ENCODE measurements around the gene KNSTRN. TPM values are rescaled to one million over a fixed set of nuclear protein-coding genes. Genes with fewer than 3 reads are reported as not detected.

Gene KNSTRN
- total and polyA plus RNA-seq, 2 of the 4 experiments (the other 2 are of a cell fraction), result 33.1 to 73.5 TPM

DNA sequence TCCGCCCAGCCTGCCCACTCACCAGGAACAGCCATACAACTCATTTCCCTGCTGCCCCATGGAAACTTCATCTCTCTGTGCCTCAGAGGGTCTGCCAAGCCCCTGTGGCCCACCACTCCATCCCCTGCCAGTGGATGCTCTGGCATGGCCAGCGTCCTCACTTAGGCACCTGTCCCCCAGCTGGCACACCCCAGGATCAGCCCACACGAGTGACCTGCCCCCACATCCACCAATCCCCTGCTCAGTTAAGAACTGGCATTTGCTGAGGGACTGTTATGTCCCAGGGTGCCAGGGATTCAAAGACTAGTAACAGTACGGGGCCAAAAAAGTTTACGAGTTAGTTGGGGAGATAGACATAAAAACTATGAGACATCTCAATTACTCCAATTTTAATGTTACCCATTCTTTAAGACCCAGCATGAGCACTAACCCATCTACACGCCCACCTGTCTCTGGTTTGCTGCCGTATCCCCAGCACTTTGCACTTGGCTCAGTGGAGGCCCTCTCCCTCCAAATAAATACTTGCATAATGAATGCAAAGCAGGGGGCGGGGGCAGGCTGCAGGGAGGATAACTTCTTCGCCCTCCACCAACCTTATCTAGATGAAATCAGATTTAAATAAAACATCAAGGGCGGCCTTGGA, 46.7 kb downstream of the KNSTRN start:
- H2AFZ ChIP-seq (replicated peaks; ENCODE audit: low read length, poor library complexity), result no peak overlapping the region
- no peak overlapping the region for H3K4me2 ChIP-seq (ENCODE audit: low read depth, low read length)
- ChIA-PET CTCF (interaction anchor here (0.7 kb wide), 1 partner anchor 175 kb away, joined by 3 read pairs; no protein-coding TSS in a partner anchor), POLR2A (ENCODE audit: unreplicated experiment) (no interaction called here)
- 79% methylated on average over 2 of the region's 10 CpGs; no CpG with 5 or more reads in 1 of the 2 experiments for WGBS, 2 experiments (ENCODE audit: extremely low coverage in 2 of 2, insufficient read length in 1 of 2)
- no peak overlapping the region for H4K5ac ChIP-seq (ENCODE audit: low read depth, low read length)
- H3K23ac ChIP-seq (ENCODE audit: low read depth, low read length), result no peak overlapping the region
- no peak overlapping the region for H4K91ac ChIP-seq (ENCODE audit: insufficient read depth, low read depth, low read length)
- H3K56ac ChIP-seq (ENCODE audit: extremely low read depth, insufficient read depth, low read length), result no peak overlapping the region
- DNase-seq (no peak), ATAC-seq (ENCODE audit: low read depth) (no peak)
- no TSS peak for BruUV-seq (replicated peaks)
- H3K36me3 ChIP-seq (ENCODE audit: control insufficient read depth, insufficient read depth, low read length), result no peaks in the 10 kb centered on the region; the same call in 1 of the 2 replicates
- no peak for TF ChIP-seq POLR2A (IDR thresholded peaks at IDR 0.05; ENCODE audit: low read depth, low read length)
- TF ChIP-seq CEBPB (IDR thresholded peaks at IDR 0.05; ENCODE audit: low read depth, low read length), result no peak
- no peak for TF ChIP-seq MAZ (IDR thresholded peaks at IDR 0.05; ENCODE audit: borderline replicate concordance, low read depth, low read length)
- H2AK9ac ChIP-seq (replicated peaks; ENCODE audit: low read depth, low read length, poor library complexity), result no peak overlapping the region
- H3K27ac ChIP-seq (ENCODE audit: insufficient read depth, low read length), result no peak overlapping the region
- in situ Hi-C loops (cut with MboI; ENCODE audit: low sequenced_read_pairs) (loop anchor here (5.0 to 10.0 kb wide), 3 partner anchors 152 to 384 kb away; no protein-coding TSS in a partner anchor), intact Hi-C loops (cut with micrococcal nuclease) (no loop called here), dilution Hi-C loops (cut with HindIII; ENCODE audit: low sequenced_read_pairs, unreplicated experiment) (no loop called here)
- H3K4me3 ChIP-seq (ENCODE audit: insufficient read depth, low read depth, low read length), result no peak overlapping the region
- H2AK5ac ChIP-seq (ENCODE audit: low read depth, low read length), result no peak overlapping the region
- no peaks in the 10 kb centered on the region for H3K79me1 ChIP-seq (ENCODE audit: low read depth in 1 of 2, low read length in 2 of 2)
- H3K4ac ChIP-seq (ENCODE audit: low read depth, low read length), result no peak overlapping the region
- no peak overlapping the region for H2BK20ac ChIP-seq (ENCODE audit: low read depth, low read length)
- no peak overlapping the region for H2BK120ac ChIP-seq (ENCODE audit: low read depth, low read length)
- no peaks in the 10 kb centered on the region for H3K9me1 ChIP-seq (ENCODE audit: insufficient read depth, low read length)
- no peak overlapping the region for H4K8ac ChIP-seq (ENCODE audit: low read depth in 2 of 2, low read length in 2 of 2)
- no peaks in the 10 kb centered on the region; the same call in 1 of the 2 replicates for H3K4me1 ChIP-seq (ENCODE audit: control insufficient read depth, insufficient read depth, low read length)
- no peak overlapping the region for H2BK15ac ChIP-seq (ENCODE audit: low read depth, low read length)
- no peak overlapping the region for H3K14ac ChIP-seq (replicated peaks; ENCODE audit: low read depth, low read length)
- H2BK5ac ChIP-seq (ENCODE audit: low read depth, low read length, poor library complexity, severe bottlenecking), result no peak overlapping the region
- H4K20me1 ChIP-seq (ENCODE audit: insufficient read depth, low read length), result no peaks in the 10 kb centered on the region
- no peak overlapping the region for H3K18ac ChIP-seq (ENCODE audit: low read depth, low read length)
- no peaks in the 10 kb centered on the region for H3K9me3 ChIP-seq (ENCODE audit: control insufficient read depth, insufficient read depth, low read length)
- H3K9ac ChIP-seq (ENCODE audit: low read depth, low read length), result no peak overlapping the region
- peaks cover 51% of the 10 kb centered on the region for H3K27me3 ChIP-seq (ENCODE audit: control insufficient read depth, insufficient read depth, low read length)
